ENCODE data around the gene ACSM6.

Gene ACSM6

DNA sequence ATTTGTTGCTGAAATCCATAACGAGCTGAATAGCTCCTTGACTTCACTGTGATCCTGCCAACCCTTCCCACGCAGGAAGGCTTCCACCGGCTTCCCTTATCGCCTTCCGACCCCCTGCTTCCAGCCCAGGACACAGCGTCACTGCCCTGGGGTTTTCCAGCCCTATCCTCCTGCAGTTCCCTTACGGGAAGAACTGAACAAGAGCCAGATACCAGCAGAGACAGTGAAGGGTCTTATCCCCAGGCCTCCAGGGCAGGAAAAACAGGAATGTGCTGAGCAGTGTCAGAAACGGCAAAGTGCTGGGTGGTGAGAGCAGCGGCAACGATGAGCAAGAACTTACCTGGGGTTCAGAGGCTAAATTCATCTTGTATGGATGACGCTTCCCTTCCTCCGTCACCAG lies 74.4 kb downstream of the ACSM6 start:
- DNase-seq (ENCODE audit: low spot score): no peak

DNA sequence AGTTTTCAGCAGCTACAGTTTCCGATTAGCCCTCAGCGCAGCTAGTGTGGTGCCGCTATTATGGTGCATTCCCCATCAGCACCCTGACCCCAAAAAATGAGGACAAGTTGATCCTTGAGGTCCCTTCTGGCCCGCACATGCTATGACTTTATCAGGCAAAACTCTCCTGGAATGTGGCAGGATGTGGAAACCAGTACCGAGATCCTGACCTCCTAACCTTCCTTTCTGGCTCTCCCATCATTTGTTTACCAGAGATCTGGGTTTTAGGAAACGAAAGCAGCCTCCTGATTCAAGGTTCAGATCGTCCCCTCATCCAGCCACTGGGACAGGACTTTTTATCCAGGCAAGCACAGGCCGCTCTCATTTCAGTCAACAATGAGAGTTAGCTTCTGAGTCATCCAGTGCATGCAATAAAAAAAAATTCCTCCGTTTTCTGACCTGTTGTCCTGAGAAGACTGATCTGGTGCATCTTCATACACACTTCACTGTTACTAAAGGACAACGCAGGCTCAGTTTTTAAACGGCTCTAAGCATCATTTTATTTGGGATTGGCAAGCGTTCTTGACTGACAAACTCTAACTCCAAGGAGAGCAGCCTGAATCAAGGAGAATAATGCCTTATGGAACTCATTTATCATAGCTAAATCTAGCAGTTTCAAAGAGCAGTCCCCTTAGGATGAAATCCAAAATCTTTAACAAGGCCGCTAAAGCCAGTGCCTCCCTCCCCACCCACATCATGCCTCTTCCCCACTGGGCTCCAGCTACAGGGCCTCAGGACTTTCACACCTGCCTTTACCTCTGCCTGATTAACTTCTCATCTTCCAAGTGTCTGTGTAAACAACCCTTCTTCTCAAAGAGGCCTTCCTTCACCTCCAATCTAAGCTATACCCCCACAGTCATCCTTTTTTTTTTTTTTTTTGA lies 79.6 kb downstream of the ACSM6 start:
- DNase-seq (ENCODE audit: low spot score): no peak

DNA sequence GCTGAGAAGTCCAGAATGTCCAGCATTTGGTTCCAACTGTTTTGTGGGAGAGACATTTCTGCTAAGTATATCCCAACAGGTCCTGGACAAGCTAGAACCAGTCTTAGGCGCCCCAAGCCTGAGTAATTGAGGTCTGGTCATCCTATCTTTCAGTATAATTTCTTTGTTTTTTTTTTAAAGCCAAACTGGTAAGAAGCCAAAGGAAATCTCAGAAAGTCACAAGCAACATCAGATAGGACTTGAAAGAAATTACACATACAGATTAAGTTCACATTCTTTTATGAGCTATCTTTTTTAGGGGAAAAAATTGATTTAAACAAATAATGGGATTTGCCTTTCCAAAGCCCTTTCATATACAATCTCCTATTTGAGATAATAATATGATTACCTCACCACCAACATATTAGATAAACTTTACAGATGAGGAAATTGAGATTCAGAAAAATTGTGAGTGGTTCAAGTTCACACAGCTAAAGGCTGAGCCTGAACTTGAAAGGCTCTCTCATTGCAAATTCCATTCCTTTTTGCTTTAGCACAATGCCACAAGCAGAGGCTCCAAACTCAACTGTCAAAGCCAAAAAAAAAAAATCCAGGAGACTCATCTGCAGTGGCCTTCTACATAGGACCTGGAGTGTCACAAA lies 81.8 kb downstream of the ACSM6 start:
- no peak for DNase-seq (ENCODE audit: low spot score)

DNA sequence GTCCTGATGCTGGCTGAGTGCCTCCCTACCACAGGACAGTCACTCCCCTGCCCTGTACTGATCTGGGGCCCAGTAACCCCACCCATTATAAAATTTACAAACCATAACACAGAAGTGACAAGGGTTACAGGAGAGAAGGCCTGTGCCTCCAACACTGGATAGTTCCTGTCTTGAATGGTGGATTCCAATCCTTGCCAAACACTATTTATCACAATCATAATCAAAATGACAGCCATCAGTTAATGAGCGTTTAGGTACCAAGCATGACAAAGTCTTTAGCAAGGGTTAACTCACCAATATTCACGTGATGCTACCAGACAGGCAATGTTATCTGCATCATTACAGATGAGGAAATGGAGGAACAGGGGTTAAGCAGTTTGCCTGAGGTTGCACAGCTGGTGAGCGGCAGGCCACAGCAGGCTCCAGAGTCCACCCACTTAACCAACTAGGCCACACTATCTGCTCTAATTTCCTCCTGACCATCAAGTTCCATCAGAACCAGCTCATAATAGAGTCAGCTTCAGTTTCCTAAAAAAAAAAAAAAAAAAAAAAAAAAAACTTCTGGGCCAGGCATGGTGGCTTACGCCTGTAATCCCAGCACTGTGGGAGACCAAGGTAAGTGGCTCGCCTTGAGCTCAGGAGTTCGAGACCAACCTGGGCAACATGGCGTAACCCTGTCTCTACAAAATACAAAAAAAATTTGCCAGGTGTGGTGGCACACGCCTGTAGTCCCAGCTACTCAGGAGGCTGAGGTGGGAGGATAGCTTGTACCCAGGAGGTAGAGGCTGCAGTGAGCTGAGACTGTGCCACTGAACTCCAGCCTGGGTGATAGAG lies 82.5 kb downstream of the ACSM6 start:
- no peak for DNase-seq (ENCODE audit: low spot score)

DNA sequence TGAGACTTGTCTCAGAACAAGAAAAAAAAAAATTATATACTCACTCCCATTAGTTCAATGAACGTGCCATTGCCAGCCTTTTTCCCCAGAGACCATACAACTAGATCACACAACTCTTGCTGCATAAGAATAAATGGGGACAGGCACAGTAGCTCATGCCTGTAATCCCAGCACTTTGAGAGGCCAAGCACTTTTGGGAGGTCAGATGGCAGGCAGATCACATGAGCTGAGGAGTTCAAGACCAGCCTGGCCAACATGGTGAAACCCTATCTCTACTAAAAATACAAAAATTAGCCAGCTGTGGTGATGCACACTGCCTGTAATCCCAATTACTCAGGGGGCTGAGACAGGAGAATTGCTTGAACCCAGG lies 83.1 kb downstream of the ACSM6 start:
- DNase-seq (ENCODE audit: low spot score): no peak

DNA sequence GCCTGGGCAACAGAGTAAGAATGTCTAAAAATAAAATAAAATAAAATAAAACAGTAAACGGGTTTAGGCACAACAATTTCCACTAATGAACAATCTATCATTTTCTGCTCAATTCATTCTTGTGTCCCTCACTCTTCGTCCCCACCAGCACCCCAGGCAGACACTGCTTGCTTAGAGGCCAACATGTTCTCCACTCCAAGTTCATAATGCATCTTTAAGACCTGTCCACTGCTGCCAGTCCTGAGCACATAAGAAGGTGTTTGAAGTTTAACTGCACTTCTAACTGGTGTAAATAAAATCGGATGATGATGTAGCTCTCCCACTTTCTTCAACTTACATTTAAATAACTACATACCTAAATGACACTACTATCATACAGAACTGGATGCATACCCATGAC lies 83.6 kb downstream of the ACSM6 start:
- DNase-seq (ENCODE audit: low spot score): no peak
